Stomach smooth muscle (tissue), 2 donors: ENCODE data around the gene SIK3.

ENCODE experiments used
- H3K27ac ChIP-seq: one replicate; pipeline ENCODE4 v1.7.0; 2013; ENCODE audit warnings: mild to moderate bottlenecking, low read length, inconsistent platforms
- H3K27me3 ChIP-seq, 2 donors: one replicate each; pipeline ENCODE4 v1.7.0; 2013; ENCODE audit warnings: low read length in 2 of 2; ENCODE audit not compliant: insufficient read depth in 2 of 2, control insufficient read depth in 1 of 2
- H3K36me3 ChIP-seq, 2 donors: one replicate each; pipeline ENCODE4 v1.7.0; 2013; ENCODE audit warnings: low read length in 2 of 2; ENCODE audit not compliant: control insufficient read depth in 2 of 2, insufficient read depth in 2 of 2
- H3K4me1 ChIP-seq: one replicate; pipeline ENCODE4 v1.7.0; 2013; ENCODE audit warnings: low read length; ENCODE audit not compliant: control insufficient read depth, insufficient read depth
- H3K4me3 ChIP-seq, 2 donors: one replicate each; pipeline ENCODE4 v1.7.0; 2013; ENCODE audit warnings: low read length in 2 of 2
- H3K9ac ChIP-seq, 2 donors: one replicate each; pipeline ENCODE4 v1.7.0; 2013; ENCODE audit warnings: low read length in 2 of 2, mild to moderate bottlenecking in 1 of 2
- H3K9me3 ChIP-seq, 2 donors: one replicate each; pipeline ENCODE4 v1.7.0; 2013; ENCODE audit warnings: low read length in 2 of 2; ENCODE audit not compliant: control insufficient read depth in 2 of 2
- donor health status: healthy.
- donor health status: Pancreatic carcinoma.

Gene SIK3

DNA sequence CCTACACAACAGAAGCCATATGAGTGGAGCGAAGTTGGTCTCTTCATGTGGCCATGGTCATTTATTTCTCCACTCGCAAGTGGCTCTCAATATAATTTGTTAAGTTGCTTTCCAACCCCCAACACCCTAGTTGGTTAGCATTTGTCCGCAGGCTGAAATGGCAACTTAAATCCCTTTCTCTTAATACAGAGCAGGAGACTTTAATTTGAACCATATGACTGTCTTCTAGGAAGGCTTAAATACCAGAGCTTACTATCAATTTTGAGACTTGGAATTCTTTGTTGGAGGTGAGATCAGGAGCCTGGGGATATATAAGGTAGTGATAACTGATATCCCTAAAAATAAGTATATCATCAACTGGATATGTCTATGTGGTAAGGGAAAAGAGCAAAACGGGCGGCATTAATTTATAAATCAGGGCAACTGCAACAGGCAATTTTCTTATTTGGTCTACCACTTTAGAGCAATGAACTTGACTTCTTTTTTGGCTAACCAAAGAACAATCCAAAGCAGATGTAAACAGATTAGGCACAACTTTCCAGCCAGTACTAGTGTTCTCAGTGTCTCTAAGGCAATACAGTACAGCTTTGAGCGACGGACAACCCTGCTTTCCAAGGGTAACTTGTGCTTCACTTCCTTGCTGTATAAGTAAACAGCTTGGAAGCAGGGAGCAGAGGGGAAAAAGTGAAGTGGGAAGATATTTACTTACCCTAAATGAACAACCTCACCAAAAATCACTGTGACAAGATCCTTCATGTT, 186.1 kb downstream of the SIK3 start:
- H3K27me3 ChIP-seq = no peaks in the 10 kb centered on the region
- no peak overlapping the region for H3K9ac ChIP-seq
- peaks cover 6% of the 10 kb centered on the region for H3K4me1 ChIP-seq
- no peak overlapping the region for H3K27ac ChIP-seq
- no peak overlapping the region for H3K4me3 ChIP-seq
- H3K36me3 ChIP-seq = no peaks in the 10 kb centered on the region
- no peaks in the 10 kb centered on the region for H3K9me3 ChIP-seq

DNA sequence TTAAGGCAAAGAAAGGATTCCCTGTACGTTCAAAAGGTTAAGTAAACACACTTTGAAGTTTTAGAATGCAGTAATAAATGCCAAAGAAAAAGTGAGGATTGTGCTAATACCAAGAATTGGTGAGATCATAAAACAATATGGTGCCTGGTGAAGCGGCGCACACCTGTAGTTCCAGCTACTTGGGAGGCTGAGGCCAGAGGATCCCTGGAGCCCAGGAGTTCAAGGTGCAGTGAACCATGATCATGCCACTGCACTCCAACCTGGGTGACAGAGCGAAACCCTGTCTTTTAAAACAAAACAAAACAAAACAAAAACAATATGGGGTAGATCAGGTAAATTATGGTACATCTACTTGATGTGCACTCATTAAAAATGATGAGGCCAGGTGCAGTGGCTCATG, 187.4 kb downstream of the SIK3 start:
- Histone ChIP-seq H3K4me1 (peaks cover 6% of the 10 kb centered on the region), H3K27ac (peak overlapping the region; percentile 49), H3K4me3 (no peak overlapping the region), H3K36me3 (no peaks in the 10 kb centered on the region), H3K9me3 (no peaks in the 10 kb centered on the region), H3K9ac (no peak overlapping the region), H3K27me3 (no peaks in the 10 kb centered on the region)

DNA sequence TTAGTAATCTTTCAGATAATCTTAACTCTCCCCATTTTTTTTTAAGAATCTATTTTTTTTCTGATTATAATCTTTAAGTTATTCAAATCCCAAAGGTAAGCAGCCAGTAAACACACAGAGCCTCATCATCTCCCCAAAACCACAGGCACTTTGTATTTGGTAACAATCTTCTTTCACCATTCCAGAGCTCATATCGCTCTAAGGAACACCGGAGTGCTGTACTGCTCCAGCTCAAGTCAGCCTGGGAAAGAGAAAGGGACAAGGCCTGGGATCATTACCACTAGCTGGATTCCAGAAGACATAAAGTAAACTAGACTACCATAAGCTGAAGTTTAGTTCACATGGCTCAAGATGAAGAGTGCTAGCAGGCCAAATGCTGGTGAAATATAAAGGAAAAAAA, 187.8 kb downstream of the SIK3 start:
- Histone ChIP-seq H3K27ac (peak overlapping the region; percentile 49), H3K9me3 (no peaks in the 10 kb centered on the region), H3K4me3 (no peak overlapping the region), H3K27me3 (no peaks in the 10 kb centered on the region), H3K4me1 (peaks cover 6% of the 10 kb centered on the region), H3K36me3 (no peaks in the 10 kb centered on the region), H3K9ac (no peak overlapping the region)

DNA sequence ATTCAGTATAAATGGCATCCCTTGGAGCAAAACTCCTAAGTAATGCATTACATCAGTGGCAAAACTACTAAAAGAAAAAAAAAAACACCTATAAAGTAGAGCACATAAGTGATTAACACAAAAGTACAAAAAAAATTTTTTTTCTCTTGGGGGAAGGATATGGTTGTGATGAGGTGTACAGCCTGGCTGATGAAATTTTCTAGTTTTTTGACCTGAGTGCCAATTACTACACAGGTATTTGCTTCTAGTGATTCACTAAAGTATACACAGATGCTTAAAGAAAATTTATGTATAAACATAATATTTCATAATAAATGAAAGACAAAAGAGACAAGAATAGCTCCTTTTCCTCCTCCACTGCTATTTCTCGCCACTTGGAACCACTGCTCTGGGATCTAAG, 189.0 kb downstream of the SIK3 start:
- H3K9me3 ChIP-seq = no peaks in the 10 kb centered on the region
- H3K27me3 ChIP-seq = no peaks in the 10 kb centered on the region
- H3K4me1 ChIP-seq = peaks cover 6% of the 10 kb centered on the region
- H3K27ac ChIP-seq = no peak overlapping the region
- no peaks in the 10 kb centered on the region for H3K36me3 ChIP-seq
- H3K4me3 ChIP-seq = no peak overlapping the region
- no peak overlapping the region for H3K9ac ChIP-seq

DNA sequence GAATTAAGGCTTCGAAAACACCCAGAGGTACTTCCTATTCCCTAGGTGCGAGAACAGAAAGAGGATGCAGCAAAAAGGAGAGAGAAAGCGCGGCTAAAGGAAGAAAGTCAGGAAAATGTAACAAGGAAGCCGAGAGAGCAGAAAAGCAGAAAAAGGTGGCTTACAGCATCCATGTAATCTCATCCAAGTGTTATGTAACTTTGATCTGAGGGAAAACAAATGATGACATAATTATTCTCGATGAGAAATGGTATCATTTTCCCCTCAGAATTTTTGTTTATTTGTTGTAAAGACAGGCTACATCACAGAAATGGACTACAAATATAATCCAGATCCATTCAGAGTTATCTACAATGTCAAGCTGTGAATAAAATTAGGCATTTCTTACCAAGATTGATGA, 191.7 kb downstream of the SIK3 start:
- H3K9ac ChIP-seq = no peak overlapping the region
- H3K27ac ChIP-seq = no peak overlapping the region
- no peaks in the 10 kb centered on the region for H3K9me3 ChIP-seq
- peaks cover 8% of the 10 kb centered on the region for H3K4me1 ChIP-seq
- no peaks in the 10 kb centered on the region for H3K36me3 ChIP-seq
- H3K4me3 ChIP-seq = no peak overlapping the region
- no peaks in the 10 kb centered on the region for H3K27me3 ChIP-seq

DNA sequence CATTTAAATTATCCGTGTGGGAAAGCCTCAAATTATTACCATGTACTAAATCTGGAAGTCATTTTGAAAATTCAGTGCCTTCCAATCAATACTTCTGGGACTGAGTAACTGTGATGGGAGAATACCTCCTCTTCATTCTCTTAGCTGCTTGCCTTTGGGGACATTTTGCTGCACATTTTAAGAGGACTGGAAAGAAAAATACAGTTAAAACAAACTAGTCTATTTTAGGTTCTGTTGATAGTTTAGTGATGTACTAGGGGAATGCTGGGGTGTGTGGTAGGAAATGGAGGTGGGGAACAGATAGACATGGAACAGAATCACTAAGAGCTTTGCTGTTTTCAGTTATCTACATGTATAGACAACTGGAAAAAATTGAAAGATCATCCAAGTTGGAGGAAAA, 195.1 kb downstream of the SIK3 start:
- H3K27ac ChIP-seq = no peak overlapping the region
- H3K4me1 ChIP-seq = peaks cover 6% of the 10 kb centered on the region
- no peaks in the 10 kb centered on the region for H3K27me3 ChIP-seq
- H3K36me3 ChIP-seq = no peaks in the 10 kb centered on the region
- H3K9ac ChIP-seq = no peak overlapping the region
- no peak overlapping the region for H3K4me3 ChIP-seq
- no peaks in the 10 kb centered on the region for H3K9me3 ChIP-seq

DNA sequence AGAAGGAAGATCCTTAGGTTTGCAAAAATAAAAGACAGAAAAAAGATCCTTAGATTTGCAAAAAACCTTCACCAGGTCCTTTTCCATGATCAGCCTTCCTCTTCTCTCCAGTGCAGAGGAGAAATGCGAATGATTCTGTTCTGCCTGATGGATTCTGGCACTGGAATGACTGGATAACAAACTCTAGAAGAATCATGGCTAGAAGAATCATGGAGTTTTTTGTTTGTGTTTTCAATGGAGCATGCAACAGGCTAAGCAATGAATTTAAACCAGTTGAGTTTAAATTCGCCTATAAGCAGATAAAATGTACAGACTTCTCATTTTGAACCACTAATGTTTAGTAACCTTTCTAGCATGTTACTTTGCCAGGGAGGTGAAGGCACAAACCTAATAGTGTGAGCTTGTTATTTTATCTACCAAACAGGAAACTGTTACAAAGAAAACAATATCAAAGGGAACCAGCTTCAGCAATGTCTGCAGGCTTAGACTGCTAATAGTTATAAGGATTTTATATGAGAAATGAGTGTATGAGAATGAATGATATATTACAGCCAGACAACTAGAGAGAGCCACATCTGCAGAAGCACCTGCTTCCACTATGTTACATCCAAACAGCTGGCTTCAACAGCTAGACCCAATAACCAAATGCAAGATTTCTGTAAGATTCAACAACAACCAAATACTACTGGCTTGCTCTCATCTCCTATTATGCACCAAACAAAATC, 196.1 kb downstream of the SIK3 start:
- H3K27me3 ChIP-seq = no peaks in the 10 kb centered on the region
- H3K9me3 ChIP-seq = no peaks in the 10 kb centered on the region
- no peaks in the 10 kb centered on the region for H3K36me3 ChIP-seq
- no peak overlapping the region for H3K27ac ChIP-seq
- H3K4me1 ChIP-seq = peaks cover 6% of the 10 kb centered on the region
- no peak overlapping the region for H3K4me3 ChIP-seq
- H3K9ac ChIP-seq = no peak overlapping the region

DNA sequence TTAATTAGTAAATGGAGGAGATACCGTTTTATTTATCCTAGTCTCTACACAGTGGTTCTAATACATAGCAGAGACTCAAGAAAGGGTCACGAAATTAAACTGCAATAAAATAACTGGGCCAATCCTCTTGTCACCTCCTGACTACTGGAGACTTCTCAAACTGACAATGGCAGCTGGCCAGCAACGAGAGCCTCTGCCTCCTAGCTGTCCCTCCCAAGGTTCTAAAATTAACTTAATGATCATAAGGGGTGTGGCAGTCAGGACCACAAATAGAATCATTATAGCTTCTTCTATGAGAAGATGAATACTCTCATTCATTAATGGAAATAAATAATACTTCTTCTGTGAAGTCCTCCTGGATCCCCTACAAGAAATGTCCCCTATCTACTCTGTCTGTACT, 197.0 kb downstream of the SIK3 start:
- H3K9me3 ChIP-seq = no peaks in the 10 kb centered on the region
- H3K27ac ChIP-seq = no peak overlapping the region
- H3K27me3 ChIP-seq = no peaks in the 10 kb centered on the region
- H3K4me3 ChIP-seq = no peak overlapping the region
- peaks cover 6% of the 10 kb centered on the region for H3K4me1 ChIP-seq
- H3K36me3 ChIP-seq = peaks cover 3 to 7% of the 10 kb centered on the region in 2 donors
- H3K9ac ChIP-seq = no peak overlapping the region

DNA sequence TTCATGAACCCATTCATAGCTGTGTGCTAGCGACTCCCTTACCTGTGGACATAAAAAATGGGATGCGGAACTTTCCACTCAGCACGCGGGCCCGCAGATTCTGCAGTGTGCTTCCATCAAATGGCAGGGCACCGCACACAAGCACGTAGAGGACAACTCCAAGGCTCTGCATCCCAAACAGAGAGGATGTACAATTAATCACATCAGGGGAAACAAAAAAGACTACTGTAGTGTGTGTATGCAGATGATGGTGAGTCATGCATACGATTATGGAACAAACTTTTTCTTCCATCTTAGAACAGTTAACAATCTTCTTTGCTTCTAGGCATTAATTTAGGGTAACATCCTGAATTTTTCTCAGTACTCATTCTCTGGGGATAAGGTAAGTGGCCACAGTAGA, 202.0 kb downstream of the SIK3 start:
- peaks cover 9% of the 10 kb centered on the region for H3K4me1 ChIP-seq
- H3K27ac ChIP-seq = no peak overlapping the region
- no peak overlapping the region for H3K4me3 ChIP-seq
- no peaks in the 10 kb centered on the region for H3K27me3 ChIP-seq
- H3K9ac ChIP-seq = no peak overlapping the region
- peaks cover 12 to 13% of the 10 kb centered on the region in 2 donors for H3K36me3 ChIP-seq
- H3K9me3 ChIP-seq = no peaks in the 10 kb centered on the region

DNA sequence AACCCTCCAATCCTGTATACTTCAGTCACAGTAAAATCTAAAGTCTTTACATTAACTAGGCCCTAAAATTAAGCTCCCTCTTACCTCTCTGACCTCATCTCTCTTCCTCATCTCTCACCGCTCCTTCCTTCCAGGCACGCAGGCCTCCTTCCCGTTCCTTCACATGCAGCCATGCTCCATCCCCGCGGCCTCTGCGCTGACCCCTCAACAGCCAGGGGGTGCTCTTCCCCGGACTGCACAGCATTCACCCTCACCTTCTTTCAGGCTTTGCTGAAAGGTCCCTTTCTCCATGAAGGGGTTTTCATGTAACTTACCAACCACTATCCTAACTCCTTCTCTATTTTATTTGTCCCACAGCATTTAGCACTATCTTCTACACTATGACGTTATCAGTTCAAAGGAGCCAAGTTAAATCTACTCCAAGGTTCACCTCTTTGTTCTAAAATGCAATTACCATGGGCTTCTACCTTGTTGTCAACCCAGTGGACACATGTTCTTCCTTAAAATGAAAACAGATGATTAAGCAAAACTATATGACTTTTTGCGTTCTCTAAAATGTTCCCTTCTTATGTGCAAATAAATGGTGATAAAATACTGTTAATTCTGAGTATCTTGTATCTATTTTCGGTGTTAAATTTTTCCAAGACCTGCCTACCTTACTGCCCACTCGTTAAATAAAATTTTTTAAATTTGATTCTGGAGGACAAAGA, 203.0 kb downstream of the SIK3 start:
- H3K27me3 ChIP-seq = no peaks in the 10 kb centered on the region
- peaks cover 12 to 13% of the 10 kb centered on the region in 2 donors for H3K36me3 ChIP-seq
- H3K9me3 ChIP-seq = no peaks in the 10 kb centered on the region
- no peak overlapping the region for H3K27ac ChIP-seq
- peaks cover 8% of the 10 kb centered on the region for H3K4me1 ChIP-seq
- H3K4me3 ChIP-seq = no peak overlapping the region
- H3K9ac ChIP-seq = no peak overlapping the region
